ENCODE data around the gene RHOBTB1. TPM values are rescaled to one million over a fixed set of nuclear protein-coding genes. Genes with fewer than 3 reads are reported as not detected.
"Not testable (repeated sequence)": the region's sequence is repeated elsewhere in the genome, so short reads cannot be mapped to it uniquely, and the experiment has no call there.

Gene RHOBTB1
- total RNA-seq, 1 donor from 2014 or later, result 23.2 TPM

DNA sequence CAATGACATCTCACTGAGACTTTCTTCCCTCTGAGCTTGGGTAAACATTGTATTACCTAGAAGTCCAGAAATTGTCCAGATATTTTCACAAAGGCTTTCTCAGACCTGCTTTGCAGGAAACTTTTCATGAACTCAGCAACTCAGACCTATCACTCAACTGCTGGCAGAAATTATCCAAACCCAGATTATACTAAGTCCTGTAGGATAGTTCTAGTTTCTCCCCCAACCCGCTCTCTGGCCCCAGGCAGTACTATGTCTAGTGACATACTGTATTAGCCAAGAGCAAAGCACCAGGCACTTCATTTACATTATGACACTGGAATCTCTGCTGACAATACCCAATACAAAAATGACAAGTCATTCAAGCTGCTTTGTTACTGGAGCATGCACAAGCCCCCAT, 75.0 kb downstream of the RHOBTB1 start:
- no peak for DNase-seq (ENCODE audit: low read depth)

- DNase-seq (ENCODE audit: low read depth), result no peak
Observed at GRCh38 chr10:60865198-60865783, 78.7 kb downstream of the RHOBTB1 start.

- DNase-seq (ENCODE audit: low read depth), result no peak
Observed at GRCh38 chr10:60863796-60864195, 80.2 kb downstream of the RHOBTB1 start.

GRCh38 chr10:60862517-60862916, 81.5 kb downstream of the RHOBTB1 start:
- no peak for DNase-seq (ENCODE audit: low read depth)

DNA sequence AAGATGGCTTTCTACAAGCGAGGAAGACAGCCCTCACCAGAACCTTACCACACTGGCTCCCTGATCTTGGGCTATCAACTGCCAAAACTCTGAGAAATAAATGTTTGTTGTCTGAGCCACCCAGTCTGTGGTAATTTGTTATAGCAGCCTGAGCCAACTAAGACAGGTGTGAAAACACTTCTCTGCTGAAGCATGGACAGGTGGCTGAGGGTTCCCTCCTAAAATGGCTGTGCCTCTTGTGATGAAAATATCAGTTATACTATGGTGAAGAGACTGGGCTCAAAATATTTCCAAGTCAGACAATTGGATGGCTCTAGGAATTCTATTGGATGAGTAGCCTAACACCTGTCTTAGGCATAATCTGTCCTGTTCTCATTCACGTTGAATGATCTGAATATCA, 87.6 kb downstream of the RHOBTB1 start:
- no peak for DNase-seq (ENCODE audit: low read depth)

- DNase-seq (ENCODE audit: low read depth), result no peak
Observed at GRCh38 chr10:60853637-60854036, 90.3 kb downstream of the RHOBTB1 start.

- no peak for DNase-seq (ENCODE audit: low read depth)
Observed at GRCh38 chr10:60853107-60853506, 90.9 kb downstream of the RHOBTB1 start.

DNA sequence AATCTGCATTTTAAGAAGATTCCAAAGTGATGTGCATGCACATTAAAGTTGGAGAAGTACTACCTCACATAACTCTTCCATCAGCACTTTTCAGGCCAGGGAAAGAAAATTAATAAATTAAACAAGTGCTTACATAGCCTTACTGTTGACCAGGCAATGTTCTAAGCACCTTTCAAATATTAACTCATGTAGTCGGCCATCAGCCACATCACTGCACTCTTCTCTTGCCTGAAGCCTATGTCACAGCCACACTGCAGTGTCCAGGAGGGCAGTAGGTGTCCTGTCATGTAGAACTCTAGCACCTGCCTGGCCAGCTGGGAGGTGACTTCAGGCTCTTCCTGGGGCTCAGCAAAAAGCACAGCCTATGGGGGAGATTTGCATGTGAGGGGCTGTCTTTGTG, 94.2 kb downstream of the RHOBTB1 start:
- peak; percentile 29 for DNase-seq (ENCODE audit: low read depth)

DNA sequence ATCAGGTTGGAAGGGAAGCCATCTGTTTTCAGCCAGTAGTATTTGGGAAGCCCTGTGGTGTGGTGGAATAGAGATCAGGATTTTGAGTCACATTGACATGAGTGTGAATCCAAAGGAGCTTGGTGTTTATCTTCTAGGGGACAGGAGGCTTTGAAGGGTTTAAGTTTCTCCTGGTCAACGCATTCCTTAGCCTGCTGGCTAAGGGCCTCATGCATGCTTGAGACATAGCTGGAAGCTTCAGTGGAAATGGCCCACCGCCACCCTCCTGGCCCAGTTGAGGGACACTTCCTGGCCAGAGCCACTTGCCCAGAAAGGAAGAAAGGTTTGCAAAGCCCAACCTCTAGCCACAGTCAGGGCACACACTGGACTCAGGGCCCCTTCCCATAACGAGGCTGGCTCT, 94.8 kb downstream of the RHOBTB1 start:
- DNase-seq (ENCODE audit: low read depth), result no peak

DNA sequence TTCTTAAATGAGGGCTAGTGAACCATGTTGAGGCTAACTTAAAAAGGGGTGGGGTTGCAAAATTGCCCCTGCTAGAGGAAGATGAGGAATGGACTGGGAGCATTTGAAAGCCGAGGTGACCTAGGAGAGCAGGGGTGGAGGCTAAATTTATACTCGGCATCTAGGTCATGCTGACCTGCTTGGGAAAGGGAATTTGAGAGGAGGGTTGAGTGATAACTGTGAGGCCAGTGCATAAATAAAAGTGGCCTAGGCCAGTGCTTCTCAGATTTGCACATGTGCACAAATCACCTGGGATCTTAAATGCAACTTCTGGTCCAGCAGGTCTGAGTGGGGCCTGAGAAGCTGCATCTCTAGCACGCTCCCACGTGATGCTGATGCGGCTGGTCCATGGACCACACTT, 95.3 kb downstream of the RHOBTB1 start:
- no peak for DNase-seq (ENCODE audit: low read depth)

DNA sequence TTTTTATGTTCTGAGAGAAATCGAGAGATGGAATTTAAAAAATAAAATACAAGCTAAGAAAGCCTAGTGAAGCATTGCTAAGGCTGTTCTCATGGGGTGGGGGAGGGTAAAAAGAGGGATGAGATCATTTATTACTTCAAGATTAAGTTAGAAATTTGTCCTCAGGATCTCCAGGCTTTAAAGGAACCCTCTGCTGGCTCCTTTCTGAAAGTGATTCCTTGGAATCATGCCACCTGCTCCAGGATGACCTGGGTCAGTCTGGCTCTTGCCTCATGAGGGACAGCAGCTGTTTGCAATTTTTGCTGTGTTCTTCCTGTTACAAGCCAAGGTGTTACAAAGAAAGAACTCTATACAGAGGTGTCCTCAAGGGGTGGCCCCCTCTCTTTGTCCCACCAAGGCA, 95.9 kb downstream of the RHOBTB1 start:
- peak; percentile 71 for DNase-seq (ENCODE audit: low read depth)

GRCh38 chr10:60846173-60846572, 97.8 kb downstream of the RHOBTB1 start:
- DNase-seq (ENCODE audit: low read depth), result peak; percentile 24

- DNase-seq (ENCODE audit: low read depth), result no peak
Observed at GRCh38 chr10:60845038-60845437, 98.9 kb downstream of the RHOBTB1 start.

DNA sequence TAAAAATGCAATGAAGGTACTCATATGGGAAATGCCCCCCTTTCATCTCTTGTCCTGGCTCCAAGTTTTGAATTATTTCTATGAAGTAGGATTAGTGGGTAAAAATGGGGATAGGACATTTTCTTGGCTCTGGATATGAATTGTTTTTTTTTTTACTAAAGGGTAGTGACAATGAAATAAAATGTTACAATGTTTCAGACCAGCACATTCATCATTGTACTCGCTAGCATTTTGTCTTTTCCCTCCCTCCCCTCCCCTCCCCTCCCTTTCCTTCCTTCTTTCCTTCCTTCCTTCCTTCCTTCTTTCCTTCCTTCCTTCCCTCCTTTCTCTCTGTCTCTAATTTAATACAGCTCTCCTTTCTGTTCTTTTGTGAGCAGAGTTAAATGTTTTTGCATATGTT, 101.3 kb downstream of the RHOBTB1 start:
- DNase-seq (ENCODE audit: low read depth), result no peak

- not testable (repeated sequence) for DNase-seq (ENCODE audit: low read depth)
Observed at GRCh38 chr10:60841227-60841626, 102.8 kb downstream of the RHOBTB1 start.

DNA sequence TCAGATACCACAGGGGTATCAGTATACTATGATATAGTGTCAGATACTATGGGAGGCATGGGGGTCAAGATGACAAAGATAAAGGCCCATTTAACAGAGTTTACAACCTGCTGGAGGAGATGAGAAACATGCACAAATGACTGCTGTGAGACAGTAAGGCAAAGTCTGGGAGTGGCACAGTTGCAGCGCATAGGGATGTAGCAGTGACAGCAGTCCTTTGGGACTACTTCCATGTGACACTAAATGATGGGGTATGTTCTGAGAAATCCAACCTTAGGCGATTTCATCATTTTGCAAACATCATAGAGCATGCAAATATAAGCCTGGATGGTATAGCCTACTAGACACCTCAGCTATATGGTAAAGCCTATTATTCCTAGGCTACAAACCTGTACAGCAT, 108.9 kb downstream of the RHOBTB1 start:
- no peak for DNase-seq (ENCODE audit: low read depth)

- DNase-seq (ENCODE audit: low read depth), result no peak
Observed at GRCh38 chr10:60834401-60834800, 109.6 kb downstream of the RHOBTB1 start.

- DNase-seq (ENCODE audit: low read depth), result not testable (repeated sequence)
Observed at GRCh38 chr10:60832136-60832535, 111.8 kb downstream of the RHOBTB1 start.

DNA sequence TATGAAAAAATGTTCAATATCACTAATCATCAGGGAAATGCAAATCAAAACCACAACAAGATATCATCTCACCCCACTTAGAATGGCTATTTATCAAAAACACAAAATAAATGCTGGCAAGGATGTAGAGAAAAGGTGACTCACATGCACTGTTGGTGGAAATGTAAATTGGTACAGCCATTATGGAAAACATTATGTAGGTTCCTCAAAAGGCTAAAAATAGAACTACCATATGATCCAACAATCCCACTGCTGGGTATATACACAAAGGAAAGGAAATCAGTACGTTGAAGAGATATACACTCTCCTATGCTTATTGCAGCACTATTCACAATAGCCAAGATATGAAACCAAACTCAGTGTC, 115.5 kb downstream of the RHOBTB1 start:
- DNase-seq (ENCODE audit: low read depth), result no peak

DNA sequence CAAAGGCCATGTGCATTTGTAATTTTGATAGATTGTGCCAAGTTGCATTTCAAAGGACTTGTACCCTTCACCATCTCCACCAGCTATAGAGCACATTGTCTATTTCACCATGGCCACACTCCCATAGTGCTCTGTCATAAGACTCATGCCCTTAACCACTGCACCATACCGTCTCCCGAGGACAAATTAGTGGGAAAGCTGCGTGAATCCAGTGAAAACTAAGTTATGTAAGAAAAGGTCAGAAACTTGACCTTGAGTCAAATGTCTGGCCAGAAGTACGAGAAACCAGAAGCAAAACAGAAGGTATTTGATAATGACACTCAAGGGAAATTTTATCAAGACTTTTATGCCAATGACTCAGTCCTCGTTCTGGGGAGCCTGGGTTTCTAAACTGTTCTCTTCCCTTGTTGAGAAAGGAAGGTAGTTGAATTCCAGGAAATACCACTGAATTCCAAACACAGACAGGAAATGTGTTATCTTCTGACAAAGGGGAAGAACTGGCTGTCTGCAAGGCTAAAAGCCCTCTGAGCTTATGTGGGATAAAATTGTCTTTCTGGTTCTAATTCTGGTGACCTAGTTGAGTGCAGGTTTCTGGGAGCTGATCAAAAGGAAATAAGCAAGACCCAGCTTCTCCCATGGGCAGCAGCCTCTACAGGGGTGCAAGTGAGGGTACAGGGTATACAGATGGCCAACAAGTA, 116.0 kb downstream of the RHOBTB1 start:
- DNase-seq (ENCODE audit: low read depth), result peak; percentile 73

DNA sequence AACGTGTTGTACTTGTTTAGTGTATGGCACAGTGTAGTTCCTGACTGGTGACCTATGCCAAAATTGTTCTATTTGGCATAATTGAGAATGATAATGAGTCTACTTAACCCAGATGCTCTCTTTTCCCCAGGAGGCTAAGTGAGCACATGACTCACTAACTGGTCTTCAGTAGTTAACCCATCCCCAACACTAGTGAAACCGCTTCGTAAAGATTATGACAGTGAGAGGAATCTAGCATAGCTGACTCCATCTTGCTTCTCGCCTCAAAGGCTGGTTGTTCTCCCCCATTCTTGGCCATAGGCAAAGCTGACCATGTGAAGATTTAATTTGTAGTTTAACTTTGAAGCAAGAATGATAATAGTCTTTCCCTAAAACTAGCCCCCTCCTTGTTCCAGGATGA, 118.5 kb downstream of the RHOBTB1 start:
- DNase-seq (ENCODE audit: low read depth), result no peak

DNA sequence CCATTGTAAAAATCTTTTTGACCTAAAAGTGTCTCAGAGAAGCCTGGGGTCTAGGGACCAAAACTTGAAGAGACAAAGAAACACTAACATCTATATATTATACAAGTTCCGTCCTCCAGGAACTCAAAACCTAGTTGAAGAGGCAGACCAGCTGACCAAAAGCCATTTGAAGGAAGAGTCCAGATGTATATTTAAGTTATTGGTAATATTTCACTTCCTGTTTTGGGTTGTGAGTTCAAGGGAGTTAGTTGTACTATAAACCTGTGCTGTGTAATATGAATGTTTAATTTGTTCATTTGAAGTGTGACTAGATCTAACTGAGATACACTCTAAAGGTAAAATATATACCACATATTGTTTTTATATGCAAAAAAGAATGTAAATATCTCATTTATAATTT, 120.7 kb downstream of the RHOBTB1 start:
- DNase-seq (ENCODE audit: low read depth), result no peak

DNA sequence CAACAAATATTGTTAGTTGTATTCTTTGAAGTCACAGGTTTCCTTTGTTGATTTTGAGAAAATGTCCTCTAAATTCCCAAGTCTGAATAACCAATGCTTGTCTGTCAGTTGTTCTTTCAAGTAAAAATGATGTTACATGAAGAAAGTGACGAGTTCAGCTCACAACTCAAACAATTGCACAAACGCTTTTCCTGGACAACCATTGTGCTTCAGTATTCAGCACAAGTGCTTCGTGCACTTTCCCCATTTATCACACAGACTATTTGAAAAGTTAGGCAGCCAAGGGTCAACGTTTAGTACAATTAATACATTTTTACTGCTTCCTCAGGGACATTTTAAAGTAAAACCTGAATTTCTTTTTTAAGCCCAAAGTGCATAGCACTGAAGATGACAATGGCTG, 121.2 kb downstream of the RHOBTB1 start:
- no peak for DNase-seq (ENCODE audit: low read depth)

DNA sequence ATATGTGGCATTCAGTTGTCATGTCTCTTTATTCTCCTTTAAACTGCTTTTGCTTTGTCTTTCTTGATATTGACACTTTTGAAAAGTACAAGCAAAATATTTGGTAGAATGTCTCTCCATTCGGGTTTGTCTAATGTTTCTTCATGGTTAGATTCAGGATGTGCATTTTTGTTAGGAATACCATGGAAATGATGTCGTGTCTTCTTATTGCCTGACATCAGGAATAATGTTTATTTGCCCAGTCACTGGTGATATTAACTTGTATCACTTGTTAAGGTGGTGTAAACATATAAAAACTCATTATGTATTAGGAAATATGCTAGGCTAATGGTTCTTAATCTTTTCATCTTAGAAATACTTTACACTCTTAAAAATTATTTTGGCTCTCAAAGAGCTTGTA, 122.3 kb downstream of the RHOBTB1 start:
- DNase-seq (ENCODE audit: low read depth), result no peak

All from renal cortical epithelial cell (primary cell).